Fibroblast of mammary gland (primary cell): ENCODE measurements around the gene DSCAM.
A peak's percentile ranks its signal among the peaks of the same experiment; 100 is the strongest.

Source experiments
- DNase-seq: peaks from one replicate; pipeline ENCODE4 v3.0.0-alpha.2; 2010; ENCODE audit warnings: low read depth
- H3K4me3 ChIP-seq: 2 replicates; pipeline ENCODE4 v1.5.1; 2011; ENCODE audit warnings: low read depth, mild to moderate bottlenecking, low read length, moderate library complexity; ENCODE audit not compliant: control insufficient read depth
- TF ChIP-seq, protein P1 (sequence below): conservative IDR thresholded peaks from 2 replicates; pipeline ENCODE4 v1.5.1; 2011; ENCODE audit warnings: low read depth, low read length, inconsistent platforms; ENCODE audit not compliant: control insufficient read depth, insufficient read depth

The DSCAM gene

DNA sequence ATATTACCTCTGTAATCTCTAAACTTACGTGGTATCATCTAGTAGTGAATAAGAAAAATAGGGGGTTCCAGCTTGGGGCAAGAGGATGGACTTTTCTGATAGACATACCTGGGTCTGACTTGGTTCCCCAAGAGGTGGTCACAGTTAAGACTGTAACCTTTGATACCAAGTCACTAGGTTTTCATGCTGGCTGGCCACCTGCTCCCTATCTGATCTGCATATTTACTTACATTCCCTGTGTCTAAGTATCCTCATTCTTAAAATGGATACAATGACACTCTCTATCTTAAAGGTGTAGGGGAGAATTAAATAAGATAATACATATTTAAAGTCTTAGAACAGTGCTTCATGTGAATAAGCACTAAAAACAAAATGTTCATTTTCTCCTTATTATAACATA lies 312.1 kb downstream of the DSCAM start:
- no peak overlapping the region for H3K4me3 ChIP-seq
- no peak for DNase-seq

DNA sequence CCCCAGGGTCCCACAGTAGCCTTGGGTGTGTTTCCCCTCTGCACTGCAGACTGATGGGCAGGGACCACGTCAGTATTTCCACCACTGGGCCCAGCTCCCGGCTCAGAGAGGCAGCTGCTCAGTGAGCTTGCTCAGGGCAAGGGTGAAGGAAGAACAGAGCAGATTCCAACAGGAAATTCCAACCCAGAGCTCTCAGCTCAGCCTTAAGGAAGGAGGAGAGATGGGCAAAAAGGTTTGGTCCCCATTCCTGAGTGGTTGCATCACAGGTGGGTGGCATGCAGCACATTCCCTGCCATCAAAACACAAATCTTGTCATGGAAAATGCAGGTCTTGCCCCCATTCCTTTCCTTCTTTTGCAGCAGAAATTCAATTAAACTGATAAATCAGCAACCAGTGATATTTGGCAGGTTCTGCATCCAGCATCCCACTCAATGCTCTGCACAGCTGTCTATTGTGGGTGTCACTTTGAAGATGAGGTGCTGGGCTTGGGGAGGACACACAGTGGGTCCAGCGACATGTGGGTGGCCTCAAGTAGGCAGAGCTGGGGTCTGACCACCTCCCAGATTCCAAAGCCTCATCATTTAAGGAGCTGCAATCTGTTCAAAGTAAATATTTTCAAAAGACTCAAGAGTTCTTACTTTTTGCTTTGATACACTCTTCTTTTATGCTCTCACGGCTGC lies 315.4 kb downstream of the DSCAM start:
- DNase-seq = no peak
- TF ChIP-seq, protein P1, sequence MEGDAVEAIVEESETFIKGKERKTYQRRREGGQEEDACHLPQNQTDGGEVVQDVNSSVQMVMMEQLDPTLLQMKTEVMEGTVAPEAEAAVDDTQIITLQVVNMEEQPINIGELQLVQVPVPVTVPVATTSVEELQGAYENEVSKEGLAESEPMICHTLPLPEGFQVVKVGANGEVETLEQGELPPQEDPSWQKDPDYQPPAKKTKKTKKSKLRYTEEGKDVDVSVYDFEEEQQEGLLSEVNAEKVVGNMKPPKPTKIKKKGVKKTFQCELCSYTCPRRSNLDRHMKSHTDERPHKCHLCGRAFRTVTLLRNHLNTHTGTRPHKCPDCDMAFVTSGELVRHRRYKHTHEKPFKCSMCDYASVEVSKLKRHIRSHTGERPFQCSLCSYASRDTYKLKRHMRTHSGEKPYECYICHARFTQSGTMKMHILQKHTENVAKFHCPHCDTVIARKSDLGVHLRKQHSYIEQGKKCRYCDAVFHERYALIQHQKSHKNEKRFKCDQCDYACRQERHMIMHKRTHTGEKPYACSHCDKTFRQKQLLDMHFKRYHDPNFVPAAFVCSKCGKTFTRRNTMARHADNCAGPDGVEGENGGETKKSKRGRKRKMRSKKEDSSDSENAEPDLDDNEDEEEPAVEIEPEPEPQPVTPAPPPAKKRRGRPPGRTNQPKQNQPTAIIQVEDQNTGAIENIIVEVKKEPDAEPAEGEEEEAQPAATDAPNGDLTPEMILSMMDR = no peak
- no peak overlapping the region for H3K4me3 ChIP-seq

More for the DNA sequence above, 312.1 kb downstream of the DSCAM start:
- TF ChIP-seq, protein P1 = no peak

DNA sequence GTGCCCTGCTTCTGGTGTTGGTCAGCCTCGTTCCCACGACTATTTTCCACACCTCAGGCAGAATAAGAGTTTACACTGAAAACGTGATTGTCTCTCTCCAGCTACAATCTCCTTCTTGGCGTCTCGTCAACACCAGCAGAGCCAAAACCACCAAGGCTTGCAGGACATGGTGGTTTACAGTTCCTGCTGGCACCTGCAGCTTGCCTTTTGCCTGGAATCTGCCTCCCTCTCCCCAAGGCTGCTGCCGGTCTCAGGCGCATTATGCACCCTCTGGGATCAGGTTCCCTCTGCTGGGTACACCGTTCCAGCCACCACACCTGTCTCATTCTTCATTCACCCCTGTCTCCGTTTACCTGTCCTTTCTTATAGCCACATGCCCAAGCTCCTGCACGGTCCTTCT lies 315.9 kb downstream of the DSCAM start:
- H3K4me3 ChIP-seq = no peak overlapping the region
- DNase-seq = no peak
- TF ChIP-seq, protein P1 = no peak

DNA sequence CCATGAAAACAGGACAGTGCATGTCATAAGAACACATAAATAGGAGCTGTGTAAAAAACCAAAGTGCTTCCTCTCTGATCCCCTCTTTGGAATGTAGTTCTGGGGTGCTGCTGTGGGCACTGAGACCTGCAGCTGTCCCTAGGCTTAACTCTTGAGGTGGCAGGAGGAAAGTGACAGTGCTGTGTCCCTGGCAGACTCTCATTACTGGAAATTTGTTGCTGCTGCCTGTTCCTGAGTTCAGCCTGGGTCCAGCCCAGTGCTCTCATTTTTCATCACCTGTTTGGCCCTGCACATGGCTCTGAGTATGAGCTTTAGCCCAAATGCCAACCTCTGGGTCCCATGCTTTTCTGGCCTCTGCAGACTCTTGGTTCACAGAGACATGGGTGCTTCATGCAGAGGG lies 329.3 kb downstream of the DSCAM start:
- TF ChIP-seq, protein P1 = no peak
- DNase-seq = no peak
- no peak overlapping the region for H3K4me3 ChIP-seq

DNA sequence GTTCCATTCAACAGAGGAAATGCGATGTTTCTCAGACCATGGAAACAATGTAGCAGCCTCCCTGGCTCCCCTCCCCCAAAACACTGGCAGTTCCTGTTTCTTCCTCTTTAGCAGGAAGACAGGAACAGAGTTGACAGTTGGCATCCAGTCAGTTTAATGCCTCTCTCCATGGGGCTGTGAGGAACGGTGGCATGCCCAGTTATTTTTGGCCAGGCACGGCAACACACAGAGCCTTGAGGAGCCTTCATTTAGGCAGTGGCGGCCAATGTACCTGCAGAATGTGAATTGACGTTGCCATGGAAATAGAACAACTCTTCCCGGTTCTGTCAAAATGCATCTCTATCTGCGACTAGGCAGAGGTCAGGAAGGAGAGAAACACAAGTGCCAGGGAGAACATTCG lies 330.6 kb downstream of the DSCAM start:
- H3K4me3 ChIP-seq = no peak overlapping the region
- no peak for DNase-seq
- TF ChIP-seq, protein P1 = no peak

DNA sequence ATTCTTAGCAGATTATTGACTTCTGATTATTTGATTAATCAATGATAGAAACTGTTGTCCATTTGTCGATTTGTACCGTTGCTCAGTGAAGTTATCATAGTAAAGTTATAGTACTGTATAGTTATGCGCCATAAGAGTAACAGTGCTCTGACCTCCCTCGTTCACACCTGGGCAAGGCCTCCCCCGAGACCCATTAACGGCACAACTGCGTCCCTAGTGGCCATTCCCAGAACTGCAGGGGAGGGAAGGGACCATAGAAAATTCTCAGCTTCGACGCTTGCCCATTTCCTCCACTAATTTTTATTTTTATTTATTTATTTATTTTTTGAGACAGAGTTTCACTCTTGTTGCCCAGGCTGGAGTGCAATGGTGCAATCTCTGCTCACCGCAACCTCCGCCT lies 334.4 kb downstream of the DSCAM start:
- H3K4me3 ChIP-seq = no peak overlapping the region
- TF ChIP-seq, protein P1 = peak; percentile 31
- no peak for DNase-seq

DNA sequence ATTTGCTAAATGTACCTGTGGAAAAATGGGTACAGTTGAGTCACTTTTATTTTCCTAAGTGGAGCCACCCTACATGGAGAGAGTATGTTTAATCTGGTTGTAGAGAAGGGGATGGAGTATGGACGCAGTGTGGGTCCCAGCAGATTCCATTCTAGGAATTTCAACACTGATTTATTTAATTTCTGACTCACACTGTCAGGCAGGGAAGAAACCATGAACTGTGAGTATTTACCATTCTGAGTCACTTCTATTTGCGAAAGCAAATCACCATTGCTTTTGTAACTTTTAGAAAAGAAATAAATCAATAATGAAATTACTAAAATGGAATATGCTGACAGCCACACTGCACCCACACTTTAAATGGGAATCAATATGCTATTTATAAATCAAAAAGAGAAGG lies 339.0 kb downstream of the DSCAM start:
- TF ChIP-seq, protein P1 = no peak
- peak; percentile 1 for DNase-seq
- no peak overlapping the region for H3K4me3 ChIP-seq
